K562 (cell line): ENCODE results near the gene CNDP1. TPM values are rescaled to one million over a fixed set of nuclear protein-coding genes. Genes with fewer than 3 reads are reported as not detected.

Source experiments
- ATAC-seq: fragments of 200-7000 bp; cut with Tn5 transposase; 3 replicates; pipeline ENCODE4 v1.9.1; 2020; ENCODE audit warnings: moderate library complexity
- BruUV-seq: library from RNA; stranded (reverse); fragments of 400-500 nt; replicated peaks from 2 replicates; lab custom pipeline; 2021; lab: Mats Ljungman, UMichigan
- CTCF ChIA-PET: fragments of 300-600 bp; formaldehyde crosslinking; extraction: SDS; loops from one replicate; lab custom pipeline; 2021; ENCODE audit warnings: low intra/inter-chr PET ratio; lab: Yijun Ruan, JAX
- POLR2A ChIA-PET: fragments of 300-600, 350-650 bp; sonication (Branson Sonifier 250); formaldehyde crosslinking; extraction: SDS; loops from one replicate; lab custom pipeline; 2021; ENCODE audit warnings: antibody characterized with exemption, inconsistent platforms; lab: Yijun Ruan, JAX
- DNase-seq, 4 experiments: peaks; one replicate each; pipeline versions ENCODE4 v3.0.0 to v3.0.0-alpha.2; 2011 to 2018; ENCODE audit warnings: low spot score in 3 of 4, mixed read lengths in 3 of 4; ENCODE audit errors: extremely low read depth in 1 of 4
- FAIRE-seq: peaks from 2 replicates; lab custom pipeline; 2011; peaks lifted over from hg19 to GRCh38; lab: Jason Lieb, UNC
- H2AFZ ChIP-seq: 2 replicates; pipeline ENCODE4 v1.6.0; 2011; ENCODE audit warnings: low read depth, low read length, control low read depth, inconsistent platforms
- H3K27ac ChIP-seq: fragments of 200-600 bp; 3 replicates; pipeline ENCODE4 v1.8.0; 2011; ENCODE audit warnings: low read depth, mild to moderate bottlenecking, control low read depth, inconsistent platforms, low read length, moderate library complexity, mixed read lengths; ENCODE audit errors: extremely low read depth
- H3K27me3 ChIP-seq, 2 experiments: fragments of 300-600 bp in 1 of 2; 2 replicates in 1 of 2; 3 replicates in 1 of 2; pipeline versions ENCODE4 v1.6.0 to v1.8.0; 2011; ENCODE audit warnings: inconsistent platforms in 2 of 2, low read length in 2 of 2, mild to moderate bottlenecking in 1 of 2, mixed read lengths in 1 of 2, moderate library complexity in 1 of 2; ENCODE audit not compliant: control insufficient read depth in 2 of 2, insufficient read depth in 2 of 2
- H3K36me3 ChIP-seq: fragments of 300-600 bp; 3 replicates; pipeline ENCODE4 v1.8.0; 2011; ENCODE audit warnings: mild to moderate bottlenecking, low read length, inconsistent platforms; ENCODE audit not compliant: control insufficient read depth, insufficient read depth
- H3K4me1 ChIP-seq, 2 experiments: fragments of 200-600 bp in 1 of 2; replicated peaks in 1 of 2; 2 replicates in 1 of 2; 3 replicates in 1 of 2; pipeline versions ENCODE4 v1.5.1 to v1.8.0; 2011; ENCODE audit warnings: inconsistent platforms in 2 of 2, low read length in 2 of 2, mild to moderate bottlenecking in 1 of 2, mixed read lengths in 1 of 2, moderate library complexity in 1 of 2; ENCODE audit not compliant: control insufficient read depth in 2 of 2, insufficient read depth in 2 of 2
- H3K4me2 ChIP-seq: 2 replicates; pipeline ENCODE4 v1.6.1; 2011; ENCODE audit warnings: low read length, control low read depth, inconsistent platforms, mixed read lengths; ENCODE audit not compliant: insufficient read depth
- H3K4me3 ChIP-seq: fragments of 200-600 bp; sonication (generic), shearing (Covaris generic); 2 replicates; pipeline ENCODE4 v1.5.1; 2016; ENCODE audit warnings: control low read depth, inconsistent platforms
- H3K79me2 ChIP-seq: fragments of 200-600 bp; 3 replicates; pipeline ENCODE4 v1.8.0; 2011; ENCODE audit warnings: low read length, inconsistent platforms; ENCODE audit not compliant: control insufficient read depth, insufficient read depth
- H3K9ac ChIP-seq, 2 experiments: 2 replicates each; pipeline versions ENCODE4 v1.6.0 to v1.6.1; 2011; ENCODE audit warnings: low read depth in 2 of 2, low read length in 2 of 2, control low read depth in 1 of 2, inconsistent platforms in 1 of 2, mild to moderate bottlenecking in 1 of 2, mixed read lengths in 1 of 2; ENCODE audit not compliant: insufficient read depth in 1 of 2
- H3K9me1 ChIP-seq: one replicate; pipeline ENCODE4 v1.6.0; 2011; ENCODE audit warnings: inconsistent platforms, mild to moderate bottlenecking, low read length, moderate library complexity; ENCODE audit not compliant: control insufficient read depth, insufficient read depth
- H3K9me3 ChIP-seq: replicated peaks from 2 replicates; pipeline ENCODE4 v1.5.1; 2011; ENCODE audit warnings: low read depth, low read length, inconsistent platforms; ENCODE audit not compliant: control insufficient read depth, insufficient read depth
- H4K20me1 ChIP-seq: replicated peaks from 2 replicates; pipeline ENCODE4 v1.6.1; 2011; ENCODE audit warnings: low read length, inconsistent platforms, mixed read lengths; ENCODE audit not compliant: control insufficient read depth, insufficient read depth
- ARHGAP35 ChIP-seq: fragments of 450-650 bp; IDR thresholded peaks from 2 replicates; pipeline ENCODE4 v1.6.1; 2018; ENCODE audit not compliant: partially characterized antibody
- ETS2 ChIP-seq: IDR thresholded peaks from 2 replicates; pipeline ENCODE4 v1.6.1; 2016; ENCODE audit warnings: borderline replicate concordance, missing genetic modification characterization, mild to moderate bottlenecking, moderate library complexity, missing compliant biosample characterization; ENCODE audit not compliant: poor library complexity, severe bottlenecking
- HEY1 ChIP-seq: fragments of 250-450 bp; sonication (Bioruptor Pico); IDR thresholded peaks from 2 replicates; pipeline ENCODE4 v1.5.0; 2020; ENCODE audit warnings: mild to moderate bottlenecking, moderate library complexity, borderline replicate concordance
- KLF16 ChIP-seq: IDR thresholded peaks from 2 replicates; pipeline ENCODE4 v1.6.1; 2016; ENCODE audit warnings: antibody characterized with exemption
- MAFG ChIP-seq: fragments of 450-650 bp; conservative IDR thresholded peaks from 2 replicates; pipeline ENCODE4 v1.6.1; 2016; ENCODE audit warnings: missing genetic modification characterization, missing compliant biosample characterization
- POLR3G ChIP-seq: IDR thresholded peaks from 2 replicates; pipeline ENCODE4 v1.6.1; 2011; ENCODE audit not compliant: insufficient read length, insufficient replicate concordance; ENCODE audit errors: extremely low read depth
- ZBTB12 ChIP-seq: fragments of 250-450 bp; sonication (Bioruptor Pico); IDR thresholded peaks from 2 replicates; pipeline ENCODE4 v1.4.0; 2020
- WGBS: fragments of 100-300 bp; shearing (Covaris generic); methylation state at CpG from one replicate; pipeline ENCODE4 v1.1.6; 2016; ENCODE audit warnings: low coverage, mixed read lengths; ENCODE audit not compliant: insufficient coverage; ENCODE audit errors: missing lambda C conversion rate; 5-methylcytosine and 5-hydroxymethylcytosine counted together
- in situ Hi-C: fragments of 300-500 bp; cut with MboI; formaldehyde crosslinking; loops from 4 replicates; pipeline ENCODE4 v1.15.0; 2018; ENCODE audit warnings: inconsistent platforms, mixed read lengths
- intact Hi-C: fragments of 100-400 bp; cut with micrococcal nuclease; formaldehyde crosslinking; loops from 2 replicates; pipeline ENCODE4 v1.14.2; 2022
- polyA plus RNA-seq, 8 experiments: library from polyadenylated mRNA; depleted of rRNA in 4 of 8; stranded (reverse) in 5 of 8; unstranded in 3 of 8; fragments of >200 nt; fragmentation: Nextera tagmentation in 2 of 8; fragmentation: Illumina TruSeq in 1 of 8; extraction: Ambion mirVana in 2 of 8; extraction: Trizol in 1 of 8; gene quantifications; 2 replicates each; pipeline versions ENCODE4 v1.2.1 to v1.2.3, GENCODE V29; 2011 to 2014; ENCODE audit warnings: inconsistent platforms in 1 of 8, missing spikeins in 1 of 8
- total RNA-seq, 7 experiments: library from RNA; depleted of rRNA in 6 of 7; stranded (reverse); fragments of >200 nt in 6 of 7; fragmentation: Illumina TruSeq in 2 of 7; extraction: Trizol in 2 of 7; gene quantifications; 2 replicates each; pipeline versions ENCODE4 v1.2.1 to v1.2.3, GENCODE V29; 2011 to 2021; ENCODE audit warnings: low replicate concordance in 1 of 7
- TF ChIP-seq, protein P1 (sequence below): sonication (generic); formaldehyde crosslinking; IDR thresholded peaks from 2 replicates; pipeline ENCODE4 v1.8.0; 2023; ENCODE audit warnings: mild to moderate bottlenecking, missing genetic modification reagents
- TF ChIP-seq, protein P2 (sequence below): fragments of 450-650 bp; IDR thresholded peaks from 2 replicates; pipeline ENCODE4 v1.6.1; 2018; ENCODE audit not compliant: partially characterized antibody

CNDP1 gene
- total and polyA plus RNA-seq, 9 of the 15 experiments (the other 6 are each of a cell fraction or from before 2014, with no cell fraction given): not detected

DNA sequence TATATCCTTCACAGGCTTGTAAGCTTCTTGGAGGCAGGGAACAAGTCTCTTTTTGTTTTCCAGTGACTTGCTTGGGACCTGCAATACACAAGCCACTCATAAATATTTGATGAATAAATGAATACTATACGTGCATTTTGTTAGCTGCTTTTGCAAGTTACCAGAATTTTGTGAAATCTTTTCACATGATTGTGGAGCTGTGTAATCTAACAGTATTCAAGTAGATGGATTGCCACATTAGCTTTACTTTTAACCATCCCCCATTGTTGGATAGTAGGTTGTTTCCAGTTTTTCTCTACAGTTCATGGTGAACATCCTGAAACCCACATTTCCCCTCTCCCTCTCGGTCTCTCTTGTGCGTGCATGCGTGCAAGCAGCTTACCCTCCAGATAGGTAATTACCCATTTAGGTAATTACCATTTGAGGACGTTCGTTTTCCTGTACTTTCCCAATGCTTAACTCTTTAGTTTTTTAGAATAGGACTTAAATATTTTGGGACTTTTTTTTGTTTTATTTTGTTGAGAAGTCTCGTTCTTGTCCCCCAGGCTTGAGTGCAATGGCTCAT, 75.8 kb downstream of the CNDP1 start:
- no peak for DNase-seq
- H3K4me3 ChIP-seq: no peak overlapping the region
- H3K27me3 ChIP-seq: no peaks in the 10 kb centered on the region
- H3K9ac ChIP-seq: no peak overlapping the region
- H3K9me1 ChIP-seq: no peaks in the 10 kb centered on the region
- H3K9me3 ChIP-seq: no peaks in the 10 kb centered on the region
- no peaks in the 10 kb centered on the region for H3K4me1 ChIP-seq
- ChIA-PET CTCF (no interaction called here), POLR2A (interaction anchor here (0.6 kb wide), 1 partner anchor 108 kb away, joined by 4 read pairs; no protein-coding TSS in a partner anchor)
- whole genome bisulfite sequencing: 65% methylated on average over 7 of the region's 7 CpGs
- H3K36me3 ChIP-seq: no peaks in the 10 kb centered on the region
- intact Hi-C loops (no loop called here), in situ Hi-C loops (no loop called here)
- FAIRE-seq: no peak
- no peaks in the 10 kb centered on the region for H3K79me2 ChIP-seq
- H3K4me2 ChIP-seq: no peak overlapping the region
- no peak overlapping the region for H3K27ac ChIP-seq
- no TSS peak for BruUV-seq
- no peaks in the 10 kb centered on the region for H4K20me1 ChIP-seq
- no peak for ATAC-seq
- no peak overlapping the region for H2AFZ ChIP-seq
- TF ChIP-seq ZBTB12 (CRISPR knock-in tag): no peak
- TF ChIP-seq, protein P1, sequence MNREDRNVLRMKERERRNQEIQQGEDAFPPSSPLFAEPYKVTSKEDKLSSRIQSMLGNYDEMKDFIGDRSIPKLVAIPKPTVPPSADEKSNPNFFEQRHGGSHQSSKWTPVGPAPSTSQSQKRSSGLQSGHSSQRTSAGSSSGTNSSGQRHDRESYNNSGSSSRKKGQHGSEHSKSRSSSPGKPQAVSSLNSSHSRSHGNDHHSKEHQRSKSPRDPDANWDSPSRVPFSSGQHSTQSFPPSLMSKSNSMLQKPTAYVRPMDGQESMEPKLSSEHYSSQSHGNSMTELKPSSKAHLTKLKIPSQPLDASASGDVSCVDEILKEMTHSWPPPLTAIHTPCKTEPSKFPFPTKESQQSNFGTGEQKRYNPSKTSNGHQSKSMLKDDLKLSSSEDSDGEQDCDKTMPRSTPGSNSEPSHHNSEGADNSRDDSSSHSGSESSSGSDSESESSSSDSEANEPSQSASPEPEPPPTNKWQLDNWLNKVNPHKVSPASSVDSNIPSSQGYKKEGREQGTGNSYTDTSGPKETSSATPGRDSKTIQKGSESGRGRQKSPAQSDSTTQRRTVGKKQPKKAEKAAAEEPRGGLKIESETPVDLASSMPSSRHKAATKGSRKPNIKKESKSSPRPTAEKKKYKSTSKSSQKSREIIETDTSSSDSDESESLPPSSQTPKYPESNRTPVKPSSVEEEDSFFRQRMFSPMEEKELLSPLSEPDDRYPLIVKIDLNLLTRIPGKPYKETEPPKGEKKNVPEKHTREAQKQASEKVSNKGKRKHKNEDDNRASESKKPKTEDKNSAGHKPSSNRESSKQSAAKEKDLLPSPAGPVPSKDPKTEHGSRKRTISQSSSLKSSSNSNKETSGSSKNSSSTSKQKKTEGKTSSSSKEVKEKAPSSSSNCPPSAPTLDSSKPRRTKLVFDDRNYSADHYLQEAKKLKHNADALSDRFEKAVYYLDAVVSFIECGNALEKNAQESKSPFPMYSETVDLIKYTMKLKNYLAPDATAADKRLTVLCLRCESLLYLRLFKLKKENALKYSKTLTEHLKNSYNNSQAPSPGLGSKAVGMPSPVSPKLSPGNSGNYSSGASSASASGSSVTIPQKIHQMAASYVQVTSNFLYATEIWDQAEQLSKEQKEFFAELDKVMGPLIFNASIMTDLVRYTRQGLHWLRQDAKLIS (CRISPR knock-in tag): no peak
- no peak for TF ChIP-seq KLF16
- TF ChIP-seq, protein P2, sequence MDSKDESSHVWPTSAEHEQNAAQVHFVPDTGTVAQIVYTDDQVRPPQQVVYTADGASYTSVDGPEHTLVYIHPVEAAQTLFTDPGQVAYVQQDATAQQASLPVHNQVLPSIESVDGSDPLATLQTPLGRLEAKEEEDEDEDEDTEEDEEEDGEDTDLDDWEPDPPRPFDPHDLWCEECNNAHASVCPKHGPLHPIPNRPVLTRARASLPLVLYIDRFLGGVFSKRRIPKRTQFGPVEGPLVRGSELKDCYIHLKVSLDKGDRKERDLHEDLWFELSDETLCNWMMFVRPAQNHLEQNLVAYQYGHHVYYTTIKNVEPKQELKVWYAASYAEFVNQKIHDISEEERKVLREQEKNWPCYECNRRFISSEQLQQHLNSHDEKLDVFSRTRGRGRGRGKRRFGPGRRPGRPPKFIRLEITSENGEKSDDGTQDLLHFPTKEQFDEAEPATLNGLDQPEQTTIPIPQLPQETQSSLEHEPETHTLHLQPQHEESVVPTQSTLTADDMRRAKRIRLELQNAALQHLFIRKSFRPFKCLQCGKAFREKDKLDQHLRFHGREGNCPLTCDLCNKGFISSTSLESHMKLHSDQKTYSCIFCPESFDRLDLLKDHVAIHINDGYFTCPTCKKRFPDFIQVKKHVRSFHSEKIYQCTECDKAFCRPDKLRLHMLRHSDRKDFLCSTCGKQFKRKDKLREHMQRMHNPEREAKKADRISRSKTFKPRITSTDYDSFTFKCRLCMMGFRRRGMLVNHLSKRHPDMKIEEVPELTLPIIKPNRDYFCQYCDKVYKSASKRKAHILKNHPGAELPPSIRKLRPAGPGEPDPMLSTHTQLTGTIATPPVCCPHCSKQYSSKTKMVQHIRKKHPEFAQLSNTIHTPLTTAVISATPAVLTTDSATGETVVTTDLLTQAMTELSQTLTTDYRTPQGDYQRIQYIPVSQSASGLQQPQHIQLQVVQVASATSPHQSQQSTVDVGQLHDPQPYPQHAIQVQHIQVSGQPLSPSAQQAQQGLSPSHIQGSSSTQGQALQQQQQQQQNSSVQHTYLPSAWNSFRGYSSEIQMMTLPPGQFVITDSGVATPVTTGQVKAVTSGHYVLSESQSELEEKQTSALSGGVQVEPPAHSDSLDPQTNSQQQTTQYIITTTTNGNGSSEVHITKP: no peak
- no peak for TF ChIP-seq HEY1 (CRISPR knock-in tag)
- TF ChIP-seq MAFG (tag): no peak
- no peak for TF ChIP-seq ETS2 (tag)
- no peak for TF ChIP-seq ARHGAP35
- no peak for TF ChIP-seq POLR3G
